HepG2 (cell line): ENCODE data around the gene STRN4. TPM values are rescaled to one million over a fixed set of nuclear protein-coding genes. Genes with fewer than 3 reads are reported as not detected.

Experiments used
- ATAC-seq: fragments of 200-7000 bp; cut with Tn5 transposase; 3 replicates; pipeline ENCODE4 v1.9.1; 2020; ENCODE audit warnings: mild to moderate bottlenecking, moderate library complexity
- Bru-seq: library from RNA; stranded (reverse); fragments of 400-500 nt; gene quantifications from one replicate; lab custom pipeline; 2021; lab: Mats Ljungman, UMichigan
- BruChase-seq, 2 experiments: library from RNA; stranded (reverse); fragments of 400-500 nt; gene quantifications; one replicate each; lab custom pipeline; 2021; lab: Mats Ljungman, UMichigan
- BruUV-seq: library from RNA; stranded (reverse); fragments of 400-500 nt; replicated peaks from 2 replicates; lab custom pipeline; 2021; lab: Mats Ljungman, UMichigan
- CTCF ChIA-PET: fragments of 300-600 bp; formaldehyde crosslinking; extraction: SDS; loops from one replicate; lab custom pipeline; 2021; ENCODE audit warnings: low total read pairs, inconsistent platforms, low intra/inter-chr PET ratio; lab: Yijun Ruan, JAX
- POLR2A ChIA-PET: fragments of 350-600 bp; sonication (Branson Sonifier 250); formaldehyde crosslinking; loops from one replicate; lab custom pipeline; 2020; ENCODE audit warnings: antibody characterized with exemption, inconsistent platforms; lab: Yijun Ruan, JAX
- DNase-seq: peaks from one replicate; pipeline ENCODE4 v3.0.0-alpha.2; 2015; ENCODE audit warnings: low spot score
- FAIRE-seq: peaks from 3 replicates; lab custom pipeline; 2011; peaks lifted over from hg19 to GRCh38; lab: Jason Lieb, UNC
- H2AFZ ChIP-seq: one replicate; pipeline ENCODE4 v1.6.1; 2011; ENCODE audit warnings: low read length, inconsistent platforms
- H3K27ac ChIP-seq: fragments of 300-600 bp; 3 replicates; pipeline ENCODE4 v1.8.0; 2011; ENCODE audit warnings: mixed run types, mild to moderate bottlenecking, mixed read lengths, low read length, inconsistent platforms; ENCODE audit not compliant: insufficient read depth; ENCODE audit errors: extremely low read length
- H3K27me3 ChIP-seq, 2 experiments: fragments of 200-600 bp in 1 of 2; 2 replicates in 1 of 2; 3 replicates in 1 of 2; pipeline versions ENCODE4 v1.6.0 to v1.8.0; 2011; ENCODE audit warnings: low read length in 2 of 2, mild to moderate bottlenecking in 2 of 2, moderate library complexity in 2 of 2, inconsistent platforms in 1 of 2; ENCODE audit not compliant: insufficient read depth in 2 of 2, control insufficient read depth in 1 of 2
- H3K36me3 ChIP-seq, 2 experiments: fragments of 200-600 bp in 1 of 2; replicated peaks in 1 of 2; 2 replicates in 1 of 2; 3 replicates in 1 of 2; pipeline versions ENCODE4 v1.5.1 to v1.8.0; 2011; ENCODE audit warnings: low read length in 2 of 2, inconsistent platforms in 1 of 2; ENCODE audit not compliant: insufficient read depth in 2 of 2, control insufficient read depth in 1 of 2
- H3K4me1 ChIP-seq: 2 replicates; pipeline ENCODE4 v1.5.1; 2012; ENCODE audit warnings: low read length, inconsistent platforms; ENCODE audit not compliant: insufficient read depth
- H3K4me2 ChIP-seq: 2 replicates; pipeline ENCODE4 v1.6.0; 2011; ENCODE audit warnings: low read depth, low read length, inconsistent platforms
- H3K4me3 ChIP-seq, 3 experiments: fragments of 200-600 bp in 1 of 3; sonication (generic), shearing (Covaris generic) in 1 of 3; replicated peaks in 1 of 3; 2 replicates each; pipeline ENCODE4 v1.5.1; 2011 to 2016; ENCODE audit warnings: low read length in 3 of 3, inconsistent platforms in 2 of 3, low read depth in 2 of 3, mild to moderate bottlenecking in 2 of 3, control low read depth in 1 of 3, mixed read lengths in 1 of 3; ENCODE audit not compliant: insufficient read depth in 1 of 3
- H3K79me2 ChIP-seq: one replicate; pipeline ENCODE4 v1.6.1; 2011; ENCODE audit warnings: low read length, inconsistent platforms; ENCODE audit not compliant: insufficient read depth
- H3K9ac ChIP-seq: 2 replicates; pipeline ENCODE4 v1.6.0; 2011; ENCODE audit warnings: mild to moderate bottlenecking, low read depth, low read length, inconsistent platforms; ENCODE audit not compliant: insufficient read depth
- H3K9me3 ChIP-seq: 2 replicates; pipeline ENCODE4 v1.5.1; 2012; ENCODE audit warnings: mild to moderate bottlenecking, low read length
- H4K20me1 ChIP-seq: 2 replicates; pipeline ENCODE4 v1.6.0; 2011; ENCODE audit warnings: inconsistent platforms, mild to moderate bottlenecking, low read length, moderate library complexity; ENCODE audit not compliant: insufficient read depth
- AGO2 ChIP-seq: fragments of 200-400 bp; formaldehyde crosslinking; optimal IDR thresholded peaks from 2 replicates; pipeline ENCODE3; 2017; ENCODE audit warnings: mild to moderate bottlenecking, low read depth, low read length, moderate library complexity
- ARNT ChIP-seq: fragments of 450-650 bp; IDR thresholded peaks from 2 replicates; pipeline ENCODE4 v1.6.1; 2017
- HNF1B ChIP-seq: sonication (generic); formaldehyde crosslinking; IDR thresholded peaks from 2 replicates; pipeline ENCODE4 v1.5.1; 2020; ENCODE audit warnings: mild to moderate bottlenecking, moderate library complexity, missing genetic modification reagents
- HNRNPH1 ChIP-seq: fragments of 200-400 bp; formaldehyde crosslinking; optimal IDR thresholded peaks from 2 replicates; pipeline ENCODE3; 2017; ENCODE audit warnings: mild to moderate bottlenecking, low read depth, low read length
- HNRNPUL1 ChIP-seq: fragments of 200-400 bp; formaldehyde crosslinking; IDR thresholded peaks from 2 replicates; pipeline ENCODE4 v1.6.1; 2017; ENCODE audit warnings: low read depth, mild to moderate bottlenecking, low read length, moderate library complexity
- IRX3 ChIP-seq: sonication (generic); formaldehyde crosslinking; IDR thresholded peaks from 2 replicates; pipeline ENCODE4 v1.8.1; 2023; ENCODE audit warnings: mild to moderate bottlenecking, low read depth, missing genetic modification reagents, borderline replicate concordance
- PATZ1 ChIP-seq: sonication (generic); formaldehyde crosslinking; IDR thresholded peaks from 2 replicates; pipeline ENCODE4 v1.4.0; 2020; ENCODE audit warnings: missing genetic modification reagents
- RBFOX2 ChIP-seq: fragments of 200-400 bp; formaldehyde crosslinking; IDR thresholded peaks from 2 replicates; pipeline ENCODE4 v1.6.1; 2017; ENCODE audit warnings: low read depth, mild to moderate bottlenecking, low read length
- ZBTB7A ChIP-seq: sonication (generic); formaldehyde crosslinking; IDR thresholded peaks from 2 replicates; pipeline ENCODE4 v1.8.0; 2022; ENCODE audit warnings: mild to moderate bottlenecking, missing genetic modification reagents
- ZBTB8A ChIP-seq: sonication (generic); formaldehyde crosslinking; IDR thresholded peaks from 2 replicates; pipeline ENCODE4 v1.4.0; 2020; ENCODE audit warnings: mild to moderate bottlenecking, low read depth, missing genetic modification reagents, borderline replicate concordance
- ZIK1 ChIP-seq: sonication (generic); formaldehyde crosslinking; IDR thresholded peaks from 2 replicates; pipeline ENCODE4 v1.5.0; 2020; ENCODE audit warnings: mild to moderate bottlenecking, low read depth, missing genetic modification reagents, borderline replicate concordance
- ZNF775 ChIP-seq: sonication (generic); formaldehyde crosslinking; IDR thresholded peaks from 2 replicates; pipeline ENCODE4 v1.4.0; 2020; ENCODE audit warnings: missing genetic modification reagents, mild to moderate bottlenecking, moderate library complexity, borderline replicate concordance
- ZNF776 ChIP-seq: sonication (generic); formaldehyde crosslinking; IDR thresholded peaks from 2 replicates; pipeline ENCODE4 v1.4.0; 2020; ENCODE audit warnings: mild to moderate bottlenecking, missing genetic modification reagents
- WGBS: methylation state at CpG from one replicate; pipeline ENCODE4 v1.1.6; 2017; ENCODE audit warnings: low lambda C conversion rate; 5-methylcytosine and 5-hydroxymethylcytosine counted together
- in situ Hi-C: cut with HindIII; loops from 2 replicates; pipeline ENCODE4 v1.10.0; 2017; ENCODE audit warnings: low pct_unique_long_range_greater_than_20kb; ENCODE audit not compliant: extremely low pct_ligation_motif_present
- intact Hi-C: fragments of 100-400 bp; cut with micrococcal nuclease; formaldehyde crosslinking; loops from one replicate; pipeline ENCODE4 v1.10.0; 2022; ENCODE audit not compliant: unreplicated experiment
- long read RNA-seq, 2 experiments: library from RNA in 1 of 2; library from polyadenylated mRNA in 1 of 2; stranded (forward) in 1 of 2; unstranded in 1 of 2; transcript quantifications; one replicate each; pipeline ENCODE4 v2.0.0, GENCODE V29; 2019 to 2022
- polyA minus RNA-seq, 3 experiments: library from RNA; depleted of rRNA, polyadenylated mRNA; stranded (reverse); fragments of >200 nt; gene quantifications; 2 replicates each; pipeline ENCODE4 v1.2.3, GENCODE V29; 2011; ENCODE audit warnings: low replicate concordance in 1 of 3
- polyA plus RNA-seq, 8 experiments: library from polyadenylated mRNA; depleted of rRNA in 3 of 8; stranded (reverse) in 7 of 8; unstranded in 1 of 8; fragments of >200 nt; fragmentation: Illumina TruSeq in 4 of 8; extraction: Trizol in 4 of 8; gene quantifications; 2 replicates each; pipeline versions ENCODE4 v1.2.1 to v1.2.3, GENCODE V29; 2011 to 2016; ENCODE audit warnings: low read depth in 4 of 8, missing spikeins in 1 of 8, mixed read lengths in 1 of 8; ENCODE audit not compliant: insufficient read depth in 1 of 8
- total RNA-seq, 5 experiments: library from RNA; depleted of rRNA; stranded (reverse); fragments of >200 nt; fragmentation: Illumina TruSeq; extraction: Trizol; gene quantifications; 2 replicates each; pipeline ENCODE4 v1.2.3, GENCODE V29; 2016; ENCODE audit warnings: low read depth in 1 of 5

Gene STRN4
- total RNA-seq (2016; rRNA removed; fragmentation: Illumina TruSeq; extraction: Trizol) (32.2 and 43.1 TPM in 2 replicates), polyA plus RNA-seq (2011; rRNA removed) (57.3 and 80.7 TPM in 2 replicates), polyA minus RNA-seq (2011; rRNA and poly(A)+ RNA removed; ENCODE audit: low replicate concordance) (47.8 and 141 TPM in 2 replicates), Bru-seq, nascent RNA (percentile 73 among the genes with signal in this experiment), BruChase-seq, experiment 1, labeled RNA remaining after a 6-hour chase (percentile 92 among the genes with signal in this experiment), BruChase-seq, experiment 2, labeled RNA remaining after a 2-hour chase (percentile 85 among the genes with signal in this experiment)
- total RNA-seq (2016; cell fraction: cytosol; rRNA removed; fragmentation: Illumina TruSeq; extraction: Trizol; ENCODE audit: low read depth): 13.6 and 15.4 TPM in 2 replicates
- 25.7 and 41.7 TPM in 2 replicates for total RNA-seq (2016; cell fraction: insoluble cytoplasmic fraction; rRNA removed; fragmentation: Illumina TruSeq; extraction: Trizol)
- 30.2 and 30.9 TPM in 2 replicates for total RNA-seq (2016; cell fraction: membrane; rRNA removed; fragmentation: Illumina TruSeq; extraction: Trizol)
- total RNA-seq (2016; cell fraction: nucleus; rRNA removed; fragmentation: Illumina TruSeq; extraction: Trizol): 30.6 and 31.6 TPM in 2 replicates
- 34.2 and 64.8 TPM in 2 replicates for polyA plus RNA-seq (2011; cell fraction: cytosol; rRNA removed)
- polyA plus RNA-seq (2011; cell fraction: nucleus; rRNA removed): 266 and 313 TPM in 2 replicates
- polyA plus RNA-seq (2012): 35.6 and 48.5 TPM in 2 replicates
- 8.5 and 9.3 TPM in 2 replicates for polyA plus RNA-seq (2016; cell fraction: cytosol; fragmentation: Illumina TruSeq; extraction: Trizol; ENCODE audit: low read depth)
- 34.1 and 37.8 TPM in 2 replicates for polyA plus RNA-seq (2016; cell fraction: insoluble cytoplasmic fraction; fragmentation: Illumina TruSeq; extraction: Trizol; ENCODE audit: low read depth)
- polyA plus RNA-seq (2016; cell fraction: membrane; fragmentation: Illumina TruSeq; extraction: Trizol; ENCODE audit: low read depth): 21.1 and 23.2 TPM in 2 replicates
- 78.0 and 78.1 TPM in 2 replicates for polyA plus RNA-seq (2016; cell fraction: nucleus; fragmentation: Illumina TruSeq; extraction: Trizol; ENCODE audit: insufficient read depth, low read depth)
- polyA minus RNA-seq (2011; cell fraction: cytosol; rRNA and poly(A)+ RNA removed): 30.6 and 39.4 TPM in 2 replicates
- 37.0 and 47.4 TPM in 2 replicates for polyA minus RNA-seq (2011; cell fraction: nucleus; rRNA and poly(A)+ RNA removed)
- long read RNA-seq, experiment 1, partial matches to known transcripts: 4 of 8 reads
- long read RNA-seq, experiment 1, other reads (novel, unspliced or antisense): 1 of 8 reads
- long read RNA-seq, experiment 2, transcript STRN4-202 (18 exons, 3,628 nt): minor isoform, 10 of 218 reads
- long read RNA-seq, experiment 2, transcript STRN4-222 (1 exons, 2,240 nt): minor isoform, 20 of 218 reads
- long read RNA-seq, experiment 2, transcript STRN4-201 (18 exons, 3,210 nt): major isoform, 44 of 218 reads
- long read RNA-seq, experiment 2, partial matches to known transcripts: 122 of 218 reads
- long read RNA-seq, experiment 2, other reads (novel, unspliced or antisense): 21 of 218 reads

- 32% methylated on average over 13 of the region's 74 CpGs for WGBS
- Histone ChIP-seq H3K9me3 (no peaks in the 10 kb centered on the region), H3K27me3 (no peaks in the 10 kb centered on the region; a peak in 2 of 5 replicates), H3K36me3 (peaks cover 7 to 12% of the 10 kb centered on the region in 2 experiments; a peak in 3 of 5 replicates), H3K4me1 (peaks cover 28% of the 10 kb centered on the region), H2AFZ (no peak within 1 kb of the TSS), H3K9ac (peak within 1 kb of the TSS; percentile 94), H3K4me2 (peak within 1 kb of the TSS; percentile 96), H3K79me2 (peaks cover 47% of the 10 kb centered on the region), H3K27ac (peak within 1 kb of the TSS; percentile 71), H3K4me3 (peak within 1 kb of the TSS; percentile 86 to 98 (median 95)), H4K20me1 (peaks cover 27% of the 10 kb centered on the region)
- ATAC-seq (peak; percentile 21), FAIRE-seq (no peak), DNase-seq (no peak)
- no TSS peak for BruUV-seq
- CTCF ChIA-PET: no interaction called here
- in situ Hi-C loops (no loop called here), intact Hi-C loops (no loop called here)
- POLR2A ChIA-PET: interaction anchor here (1.0 to 1.4 kb wide), 2 partner anchors 30 to 110 kb away, joined by 3 read pairs; partner anchors contain the start of gene PRKD2
- 0 out of 2 replicates have a peak, but pooled peaks have one; percentile 30 for TF ChIP-seq IRX3 (CRISPR knock-in tag)
- TF ChIP-seq AGO2: peak; percentile 5
- TF ChIP-seq ZBTB7A: 0 out of 2 replicates have a peak, but pooled peaks have one; percentile 63
- TF ChIP-seq ZBTB8A (CRISPR knock-in tag): no peak
- no peak for TF ChIP-seq HNRNPH1
- no peak for TF ChIP-seq ZIK1 (CRISPR knock-in tag)
- peak; percentile 21; the same call in 1 of the 2 replicates for TF ChIP-seq PATZ1
- TF ChIP-seq ZNF776 (CRISPR knock-in tag): 0 out of 2 replicates have a peak, but pooled peaks have one; percentile 12
- no peak for TF ChIP-seq ARNT
- TF ChIP-seq ZNF775 (CRISPR knock-in tag): no peak
- TF ChIP-seq RBFOX2: peak; percentile 57
- TF ChIP-seq HNRNPUL1: no peak
- TF ChIP-seq HNF1B (CRISPR knock-in tag): 0 out of 2 replicates have a peak, but pooled peaks have one; percentile 19
Measured at GRCh38 chr19:46746281-46747057, at the start of gene STRN4. TSS of gene STRN4 (minus strand) at chr19:46746450. CDS start at chr19:46746430, 20 bp downstream.
